ENCODE results near the gene GBGT1.

GRCh38 chr9:133135146-133135745, 28.5 kb downstream of the GBGT1 start:
- TF ChIP-seq CTCF (IDR thresholded peaks at IDR 0.05) (no peak), POLR2AphosphoS5 (IDR thresholded peaks at IDR 0.05) (peak in 2 of 3 donors; percentile 47 to 55), POLR2A (IDR thresholded peaks at IDR 0.05) (no peak), EP300 (IDR thresholded peaks at IDR 0.05) (no peak)

All from stomach (tissue), 4 donors.